Mucosa of rectum (tissue), 2 donors: ENCODE results near the gene SF3B4.

ENCODE experiments used
- H3K27ac ChIP-seq, 2 donors: one replicate each; pipeline ENCODE4 v1.7.0; 2013; ENCODE audit warnings: inconsistent platforms in 2 of 2, low read depth in 2 of 2, low read length in 2 of 2
- H3K27me3 ChIP-seq, 2 donors: one replicate each; pipeline ENCODE4 v1.7.0; 2013; ENCODE audit warnings: low read length in 2 of 2; ENCODE audit not compliant: control insufficient read depth in 2 of 2, insufficient read depth in 2 of 2
- H3K36me3 ChIP-seq, 2 donors: one replicate each; pipeline ENCODE4 v1.7.0; 2013; ENCODE audit warnings: low read length in 2 of 2; ENCODE audit not compliant: control insufficient read depth in 2 of 2, insufficient read depth in 2 of 2
- H3K4me1 ChIP-seq, 2 donors: one replicate each; pipeline ENCODE4 v1.7.0; 2013; ENCODE audit warnings: low read length in 2 of 2, mild to moderate bottlenecking in 1 of 2; ENCODE audit not compliant: control insufficient read depth in 2 of 2, insufficient read depth in 2 of 2
- H3K4me3 ChIP-seq, 2 donors: one replicate each; pipeline ENCODE4 v1.7.0; 2013; ENCODE audit warnings: low read length in 2 of 2
- H3K9ac ChIP-seq, 2 donors: one replicate each; pipeline ENCODE4 v1.7.0; 2013; ENCODE audit warnings: low read length in 2 of 2, low read depth in 1 of 2, mild to moderate bottlenecking in 1 of 2
- H3K9me3 ChIP-seq, 2 donors: one replicate each; pipeline ENCODE4 v1.7.0; 2013; ENCODE audit warnings: low read length in 2 of 2; ENCODE audit not compliant: control insufficient read depth in 2 of 2
- donor health status: healthy.
- donor health status: Normal muscosa, but diverticular disease.

The SF3B4 gene

GRCh38 chr1:149934356-149934755 lies 6.8 kb upstream of the SF3B4 start:
- Histone ChIP-seq H3K9ac (peak overlapping the region; percentile 22 to 52), H3K9me3 (no peaks in the 10 kb centered on the region), H3K27ac (peak overlapping the region; percentile 6 to 20), H3K4me1 (peaks cover 44 to 73% of the 10 kb centered on the region in 2 donors), H3K36me3 (peaks cover 32 to 43% of the 10 kb centered on the region in 2 donors), H3K27me3 (no peaks in the 10 kb centered on the region), H3K4me3 (peak overlapping the region; percentile 88 to 90)

- Histone ChIP-seq H3K4me3 (peak overlapping the region; percentile 35 to 45), H3K4me1 (peaks cover 47 to 71% of the 10 kb centered on the region in 2 donors), H3K27me3 (no peaks in the 10 kb centered on the region), H3K36me3 (peaks cover 34 to 46% of the 10 kb centered on the region in 2 donors), H3K27ac (peak overlapping the region; percentile 66 to 77), H3K9me3 (no peaks in the 10 kb centered on the region), H3K9ac (peak overlapping the region in 1 of 2 donors; percentile 13)
Observed at GRCh38 chr1:149933208-149933607, 5.6 kb upstream of the SF3B4 start.

GRCh38 chr1:149932474-149932873 lies 4.9 kb upstream of the SF3B4 start:
- peak overlapping the region in 1 of 2 donors; percentile 4 for H3K9ac ChIP-seq
- peaks cover 44 to 67% of the 10 kb centered on the region in 2 donors for H3K4me1 ChIP-seq
- H3K27me3 ChIP-seq: no peaks in the 10 kb centered on the region
- no peaks in the 10 kb centered on the region for H3K9me3 ChIP-seq
- peak overlapping the region in 1 of 2 donors; percentile 51 for H3K4me3 ChIP-seq
- H3K36me3 ChIP-seq: peaks cover 34 to 46% of the 10 kb centered on the region in 2 donors
- peak overlapping the region; percentile 66 to 77 for H3K27ac ChIP-seq

GRCh38 chr1:149931212-149931790 lies 3.7 kb upstream of the SF3B4 start:
- no peaks in the 10 kb centered on the region for H3K27me3 ChIP-seq
- H3K9ac ChIP-seq: peak overlapping the region in 1 of 2 donors; percentile 23
- peaks cover 46 to 69% of the 10 kb centered on the region in 2 donors for H3K4me1 ChIP-seq
- H3K36me3 ChIP-seq: peaks cover 39 to 53% of the 10 kb centered on the region in 2 donors
- H3K9me3 ChIP-seq: no peaks in the 10 kb centered on the region
- H3K4me3 ChIP-seq: peak overlapping the region; percentile 51 to 58
- peak overlapping the region; percentile 70 to 77 for H3K27ac ChIP-seq

GRCh38 chr1:149929856-149930255 lies 2.3 kb upstream of the SF3B4 start:
- no peak overlapping the region for H3K4me3 ChIP-seq
- H3K9ac ChIP-seq: no peak overlapping the region
- no peaks in the 10 kb centered on the region for H3K9me3 ChIP-seq
- H3K27me3 ChIP-seq: no peaks in the 10 kb centered on the region
- H3K4me1 ChIP-seq: peaks cover 47 to 64% of the 10 kb centered on the region in 2 donors
- peaks cover 53 to 67% of the 10 kb centered on the region in 2 donors for H3K36me3 ChIP-seq
- H3K27ac ChIP-seq: peak overlapping the region in 1 of 2 donors; percentile 95

DNA sequence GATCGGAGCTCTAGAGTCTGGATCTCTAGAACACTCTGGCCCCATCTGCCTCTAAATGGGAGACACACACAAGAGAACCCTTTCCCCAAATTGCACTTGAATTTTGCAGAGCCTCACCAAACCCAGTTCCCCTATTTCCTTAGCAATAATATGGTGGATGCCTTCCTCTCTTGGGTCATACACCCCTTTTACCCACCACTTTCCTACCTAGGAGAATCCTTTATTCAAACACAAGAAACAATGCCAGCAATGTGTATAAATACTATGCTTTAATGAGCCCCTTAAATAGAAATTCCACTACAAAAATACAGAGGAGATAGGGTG lies 760 bp upstream of the SF3B4 start:
- peak overlapping the region; percentile 84 to 85 for H3K9ac ChIP-seq
- peaks cover 34 to 50% of the 10 kb centered on the region in 2 donors for H3K4me1 ChIP-seq
- no peaks in the 10 kb centered on the region for H3K27me3 ChIP-seq
- no peaks in the 10 kb centered on the region for H3K9me3 ChIP-seq
- peaks cover 55 to 69% of the 10 kb centered on the region in 2 donors for H3K36me3 ChIP-seq
- H3K4me3 ChIP-seq: peak overlapping the region; percentile 84 to 98
- H3K27ac ChIP-seq: peak overlapping the region; percentile 95

DNA sequence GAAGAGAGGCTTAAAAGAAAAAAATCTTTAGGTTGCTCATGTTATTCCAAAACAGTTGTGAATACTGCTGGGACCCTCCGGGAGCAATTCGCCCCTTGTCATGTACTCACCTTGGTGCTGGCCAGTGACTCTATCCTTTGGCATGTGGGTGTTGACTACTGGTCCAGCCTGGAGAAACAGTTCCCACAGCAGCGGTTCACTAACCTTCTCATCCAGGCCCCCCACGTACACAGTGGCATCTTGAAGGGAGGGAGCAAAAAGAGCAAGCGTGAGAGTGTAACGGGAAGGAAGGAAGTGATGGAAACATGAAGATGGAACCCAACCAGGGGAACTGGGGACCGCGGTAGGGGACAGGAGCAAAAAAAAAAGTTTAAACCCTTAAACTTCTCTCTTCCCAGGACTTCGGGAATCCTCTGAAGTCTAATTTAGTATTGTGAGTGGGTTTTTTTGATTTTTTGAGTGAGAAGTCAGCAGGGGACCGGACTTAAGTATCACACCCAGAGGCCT lies 494 bp downstream of the SF3B4 start:
- H3K9me3 ChIP-seq: no peaks in the 10 kb centered on the region
- H3K4me1 ChIP-seq: peaks cover 34 to 44% of the 10 kb centered on the region in 2 donors
- H3K4me3 ChIP-seq: peak overlapping the region; percentile 84 to 98
- peak overlapping the region; percentile 84 to 85 for H3K9ac ChIP-seq
- no peaks in the 10 kb centered on the region for H3K27me3 ChIP-seq
- peaks cover 65 to 75% of the 10 kb centered on the region in 2 donors for H3K36me3 ChIP-seq
- peak overlapping the region; percentile 95 for H3K27ac ChIP-seq

DNA sequence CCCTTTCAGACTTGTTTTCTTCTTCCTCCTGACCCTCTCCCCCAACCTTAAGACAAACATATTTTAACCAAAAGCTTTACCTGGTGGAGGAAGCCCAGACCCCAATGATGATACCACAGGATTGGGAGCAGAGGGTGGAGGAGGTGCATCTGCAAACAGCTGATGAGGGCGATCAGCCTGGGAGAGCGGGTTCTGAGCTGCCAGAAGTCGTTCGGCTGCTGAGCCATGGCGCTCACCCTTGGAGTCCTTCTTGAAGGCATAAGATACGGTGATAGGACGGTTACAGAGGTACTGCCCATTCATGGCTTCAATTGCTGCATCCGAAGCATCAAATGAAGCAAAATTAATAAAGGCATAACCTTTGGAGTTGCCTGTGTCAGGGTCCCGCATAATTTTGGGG lies 1.3 kb downstream of the SF3B4 start:
- Histone ChIP-seq H3K27me3 (no peaks in the 10 kb centered on the region), H3K9ac (no peak overlapping the region), H3K36me3 (peaks cover 62 to 67% of the 10 kb centered on the region in 2 donors), H3K27ac (no peak overlapping the region), H3K9me3 (no peaks in the 10 kb centered on the region), H3K4me3 (no peak overlapping the region), H3K4me1 (peaks cover 30 to 36% of the 10 kb centered on the region in 2 donors)

- Histone ChIP-seq H3K27ac (no peak overlapping the region), H3K27me3 (no peaks in the 10 kb centered on the region), H3K36me3 (peaks cover 57 to 62% of the 10 kb centered on the region in 2 donors), H3K4me3 (no peak overlapping the region), H3K9me3 (no peaks in the 10 kb centered on the region), H3K9ac (no peak overlapping the region), H3K4me1 (peaks cover 25 to 30% of the 10 kb centered on the region in 2 donors)
Observed at GRCh38 chr1:149925751-149926150, 1.9 kb downstream of the SF3B4 start.

DNA sequence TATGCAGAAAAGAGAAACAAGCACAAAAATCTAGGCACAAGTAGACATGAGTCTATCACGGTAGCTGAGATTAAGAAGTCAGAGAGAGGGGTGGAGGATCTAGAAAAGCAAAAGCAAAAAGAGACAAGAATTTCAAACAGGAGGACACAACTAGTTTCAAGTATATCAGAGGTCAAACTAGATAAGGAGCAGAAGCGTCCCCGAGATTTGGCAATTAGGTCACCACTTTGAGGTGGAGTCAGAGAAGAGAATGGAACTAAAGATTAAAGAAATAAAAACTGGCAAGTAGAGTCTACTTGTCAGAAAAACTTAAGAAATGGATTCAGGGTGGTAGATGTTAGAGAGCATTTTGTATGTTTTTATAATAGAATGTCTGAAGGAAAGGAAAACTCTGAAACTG lies 2.3 kb downstream of the SF3B4 start:
- no peaks in the 10 kb centered on the region for H3K27me3 ChIP-seq
- no peak overlapping the region for H3K4me3 ChIP-seq
- peaks cover 24 to 26% of the 10 kb centered on the region in 2 donors for H3K4me1 ChIP-seq
- no peak overlapping the region for H3K27ac ChIP-seq
- H3K9me3 ChIP-seq: no peaks in the 10 kb centered on the region
- no peak overlapping the region for H3K9ac ChIP-seq
- peaks cover 53 to 58% of the 10 kb centered on the region in 2 donors for H3K36me3 ChIP-seq
